OCI-LY7 (cell line): Measurements from ENCODE around the gene DGKG. TPM values are rescaled to one million over a fixed set of nuclear protein-coding genes. Genes with fewer than 3 reads are reported as not detected.

Experiments
- BruUV-seq: library from RNA; stranded (reverse); fragments of 400-500 nt; replicated peaks from 2 replicates; lab custom pipeline; 2021; lab: Mats Ljungman, UMichigan
- CTCF ChIA-PET: fragments of 300-600 bp; sonication (Branson Sonifier 250); formaldehyde crosslinking; loops from one replicate; lab custom pipeline; 2022; ENCODE audit warnings: antibody characterized with exemption; ENCODE audit not compliant: unreplicated experiment; lab: Charles Lee
- POLR2A ChIA-PET: fragments of 300-600 bp; sonication (Branson Sonifier 250); formaldehyde crosslinking; loops from one replicate; lab custom pipeline; 2022; ENCODE audit warnings: antibody characterized with exemption; lab: Charles Lee
- DNase-seq: peaks from one replicate; pipeline ENCODE4 v3.0.0-alpha.2; 2015; ENCODE audit warnings: low spot score
- H2AFZ ChIP-seq: fragments of 200-600 bp; sonication (generic), shearing (Covaris generic); 2 replicates; pipeline ENCODE4 v1.6.1; 2014; ENCODE audit warnings: mild to moderate bottlenecking, antibody characterized with exemption, low read length, moderate library complexity
- H3K27ac ChIP-seq: fragments of 200-600 bp; sonication (generic); 2 replicates; pipeline ENCODE4 v1.5.1; 2014; ENCODE audit warnings: mixed run types, low read depth, mild to moderate bottlenecking, moderate library complexity, low read length, inconsistent platforms; ENCODE audit not compliant: poor library complexity, severe bottlenecking
- H3K36me3 ChIP-seq: fragments of 200-600 bp; sonication (generic); 2 replicates; pipeline ENCODE4 v1.6.1; 2014; ENCODE audit warnings: mild to moderate bottlenecking, antibody characterized with exemption, low read length, moderate library complexity, mixed read lengths; ENCODE audit not compliant: insufficient read depth
- H3K4me1 ChIP-seq: fragments of 200-600 bp; sonication (generic); 2 replicates; pipeline ENCODE4 v1.5.1; 2014; ENCODE audit warnings: mild to moderate bottlenecking, low read length; ENCODE audit not compliant: insufficient read depth, poor library complexity, severe bottlenecking
- H3K4me2 ChIP-seq: fragments of 200-600 bp; sonication (generic); 2 replicates; pipeline ENCODE4 v1.6.1; 2014; ENCODE audit warnings: mild to moderate bottlenecking, low read length
- H3K4me3 ChIP-seq: fragments of 200-600 bp; sonication (generic); 2 replicates; pipeline ENCODE4 v1.5.1; 2014; ENCODE audit warnings: mild to moderate bottlenecking, low read depth, low read length; ENCODE audit not compliant: poor library complexity, severe bottlenecking
- H3K79me2 ChIP-seq: fragments of 200-600 bp; sonication (generic); 2 replicates; pipeline ENCODE4 v1.6.1; 2016; ENCODE audit warnings: low read depth, mild to moderate bottlenecking, low read length, moderate library complexity, mixed read lengths; ENCODE audit not compliant: insufficient read depth
- H3K9me2 ChIP-seq: fragments of 200-600 bp; sonication (generic); 2 replicates; pipeline ENCODE4 v1.6.1; 2016; ENCODE audit warnings: mild to moderate bottlenecking, low read length, mixed read lengths; ENCODE audit not compliant: insufficient read depth
- H3K9me3 ChIP-seq: fragments of 200-600 bp; sonication (generic); 2 replicates; pipeline ENCODE4 v1.6.1; 2014; ENCODE audit warnings: mild to moderate bottlenecking, mixed run types, low read length, mixed read lengths
- H4K20me1 ChIP-seq: fragments of 200-600 bp; sonication (generic); 2 replicates; pipeline ENCODE4 v1.6.1; 2014; ENCODE audit warnings: mild to moderate bottlenecking, antibody characterized with exemption, low read length, moderate library complexity, mixed read lengths; ENCODE audit not compliant: insufficient read depth
- CTCF ChIP-seq: fragments of 200-600 bp; sonication (generic); conservative IDR thresholded peaks from 2 replicates; pipeline ENCODE4 v1.5.1; 2014; ENCODE audit warnings: mild to moderate bottlenecking, antibody characterized with exemption, low read length, moderate library complexity, mixed read lengths
- EZH2phosphoT487 ChIP-seq: fragments of 200-600 bp; sonication (generic); IDR thresholded peaks from 2 replicates; pipeline ENCODE4 v1.6.1; 2018; ENCODE audit warnings: low read depth, borderline replicate concordance, mild to moderate bottlenecking, mixed run types, antibody characterized with exemption, low read length, moderate library complexity, mixed read lengths
- intact Hi-C: fragments of 100-400 bp; cut with micrococcal nuclease; formaldehyde crosslinking; loops from one replicate; pipeline ENCODE4 v1.10.0; 2022; ENCODE audit not compliant: unreplicated experiment
- total RNA-seq, 2 experiments: library from RNA; depleted of rRNA in 1 of 2; stranded (reverse); fragments of >200 nt in 1 of 2; shearing (Covaris generic) in 1 of 2; gene quantifications; 2 replicates each; pipeline ENCODE4 v1.2.3, GENCODE V29; 2014 to 2022

Gene DGKG
- total RNA-seq, 2 experiments from 2014 or later, result 0.06 TPM; not detected in 1

GRCh38 chr3:186321746-186322145, 40.3 kb downstream of the DGKG start:
- Histone ChIP-seq H3K27ac (no peak overlapping the region), H3K4me1 (no peaks in the 10 kb centered on the region), H3K4me2 (no peak overlapping the region), H3K4me3 (no peak overlapping the region), H3K36me3 (no peaks in the 10 kb centered on the region), H2AFZ (no peak overlapping the region), H3K9me3 (no peaks in the 10 kb centered on the region), H3K79me2 (no peaks in the 10 kb centered on the region), H4K20me1 (no peaks in the 10 kb centered on the region), H3K9me2 (no peaks in the 10 kb centered on the region)
- ChIA-PET CTCF (no interaction called here), POLR2A (interaction anchor here (3.6 kb wide), 1 partner anchor 12 kb away, joined by 9 read pairs; no protein-coding TSS in a partner anchor)
- DNase-seq, result no peak
- intact Hi-C loops, result no loop called here
- TF ChIP-seq EZH2phosphoT487 (no peak), CTCF (no peak)
- BruUV-seq, result no TSS peak

- Histone ChIP-seq H2AFZ (no peak overlapping the region), H3K36me3 (no peaks in the 10 kb centered on the region), H3K9me2 (no peaks in the 10 kb centered on the region), H3K79me2 (no peaks in the 10 kb centered on the region), H3K27ac (no peak overlapping the region), H4K20me1 (no peaks in the 10 kb centered on the region), H3K4me1 (no peaks in the 10 kb centered on the region), H3K4me2 (no peak overlapping the region), H3K4me3 (no peak overlapping the region), H3K9me3 (no peaks in the 10 kb centered on the region)
- intact Hi-C loops, result no loop called here
- ChIA-PET POLR2A (interaction anchor here (3.6 kb wide), 1 partner anchor 12 kb away, joined by 9 read pairs; no protein-coding TSS in a partner anchor), CTCF (no interaction called here)
- TF ChIP-seq CTCF (no peak), EZH2phosphoT487 (no peak)
- BruUV-seq, result no TSS peak
- DNase-seq, result no peak
Observed at GRCh38 chr3:186320862-186321568, 41.0 kb downstream of the DGKG start.

- Histone ChIP-seq H3K79me2 (no peaks in the 10 kb centered on the region), H3K4me3 (no peak overlapping the region), H3K9me2 (no peaks in the 10 kb centered on the region), H3K4me1 (no peaks in the 10 kb centered on the region), H4K20me1 (no peaks in the 10 kb centered on the region), H2AFZ (no peak overlapping the region), H3K27ac (no peak overlapping the region), H3K4me2 (no peak overlapping the region), H3K36me3 (no peaks in the 10 kb centered on the region), H3K9me3 (no peaks in the 10 kb centered on the region)
- no TSS peak for BruUV-seq
- no peak for DNase-seq
- TF ChIP-seq CTCF (no peak), EZH2phosphoT487 (no peak)
- ChIA-PET POLR2A (interaction anchor here (0.6 to 3.6 kb wide), 2 partner anchors 11 to 347 kb away, joined by 4 to 9 read pairs; no protein-coding TSS in a partner anchor), CTCF (no interaction called here)
- intact Hi-C loops, result no loop called here
Observed at GRCh38 chr3:186319945-186320344, 42.1 kb downstream of the DGKG start.
